H9 (cell line): ENCODE measurements around the gene CFAP100. TPM values are rescaled to one million over a fixed set of nuclear protein-coding genes. Genes with fewer than 3 reads are reported as not detected.

Source experiments
- DNase-seq: peaks from one replicate; pipeline ENCODE4 v3.0.0-alpha.2; 2017
- H2AFZ ChIP-seq: one replicate; pipeline ENCODE4 v1.6.1; 2013; ENCODE audit warnings: mild to moderate bottlenecking, low read length, control low read depth, moderate library complexity
- H2AK5ac ChIP-seq: 2 replicates; pipeline ENCODE4 v1.6.1; 2013; ENCODE audit warnings: low read length, control low read depth, mixed read lengths; ENCODE audit not compliant: insufficient read length
- H2BK120ac ChIP-seq: one replicate; pipeline ENCODE4 v1.6.1; 2013; ENCODE audit warnings: low read depth, mild to moderate bottlenecking, low read length, control low read depth, inconsistent platforms; ENCODE audit not compliant: poor library complexity, severe bottlenecking
- H2BK12ac ChIP-seq: 2 replicates; pipeline ENCODE4 v1.6.1; 2013; ENCODE audit warnings: low read length, control low read depth, mixed read lengths, low read depth; ENCODE audit not compliant: insufficient read length
- H2BK15ac ChIP-seq: 2 replicates; pipeline ENCODE4 v1.6.1; 2013; ENCODE audit warnings: low read depth, low read length, control low read depth
- H2BK20ac ChIP-seq: one replicate; pipeline ENCODE4 v1.6.1; 2013; ENCODE audit warnings: low read depth, mild to moderate bottlenecking, low read length, control low read depth, inconsistent platforms; ENCODE audit not compliant: poor library complexity, severe bottlenecking
- H2BK5ac ChIP-seq: 2 replicates; pipeline ENCODE4 v1.6.1; 2013; ENCODE audit warnings: low read length, control low read depth, mixed read lengths; ENCODE audit not compliant: insufficient read length
- H3K14ac ChIP-seq: 2 replicates; pipeline ENCODE4 v1.6.1; 2013; ENCODE audit warnings: low read length, control low read depth; ENCODE audit not compliant: insufficient read depth
- H3K18ac ChIP-seq: 2 replicates; pipeline ENCODE4 v1.6.1; 2013; ENCODE audit warnings: low read depth, mild to moderate bottlenecking, mixed read lengths, low read length, control low read depth; ENCODE audit not compliant: insufficient read length
- H3K23ac ChIP-seq: 2 replicates; pipeline ENCODE4 v1.6.1; 2013; ENCODE audit warnings: low read length, control low read depth, mixed read lengths, low read depth; ENCODE audit not compliant: insufficient read length
- H3K23me2 ChIP-seq: 2 replicates; pipeline ENCODE4 v1.6.1; 2013; ENCODE audit warnings: low read depth, mild to moderate bottlenecking, mixed read lengths, low read length, control low read depth; ENCODE audit not compliant: insufficient read length, poor library complexity, severe bottlenecking
- H3K27ac ChIP-seq: 2 replicates; pipeline ENCODE4 v1.5.1; 2013; ENCODE audit warnings: low read length, control low read depth, mixed read lengths, low read depth; ENCODE audit not compliant: insufficient read length
- H3K27me3 ChIP-seq: 2 replicates; pipeline ENCODE4 v1.6.1; 2013; ENCODE audit warnings: low read length, control low read depth, inconsistent platforms; ENCODE audit not compliant: insufficient read depth
- H3K4ac ChIP-seq: 2 replicates; pipeline ENCODE4 v1.6.1; 2013; ENCODE audit warnings: low read depth, mild to moderate bottlenecking, control low read depth, inconsistent platforms, low read length, moderate library complexity
- H3K4me1 ChIP-seq: 2 replicates; pipeline ENCODE4 v1.6.1; 2013; ENCODE audit warnings: low read length, control low read depth, inconsistent platforms; ENCODE audit not compliant: insufficient read depth
- H3K4me2 ChIP-seq: 2 replicates; pipeline ENCODE4 v1.6.1; 2013; ENCODE audit warnings: low read length, control low read depth, mixed read lengths; ENCODE audit not compliant: insufficient read length, insufficient read depth
- H3K56ac ChIP-seq: 2 replicates; pipeline ENCODE4 v1.6.1; 2013; ENCODE audit warnings: low read depth, mild to moderate bottlenecking, mixed read lengths, low read length, control low read depth; ENCODE audit not compliant: insufficient read length
- H3K79me1 ChIP-seq: 2 replicates; pipeline ENCODE4 v1.6.1; 2013; ENCODE audit warnings: low read depth, mild to moderate bottlenecking, moderate library complexity, low read length, control low read depth, inconsistent platforms; ENCODE audit not compliant: insufficient read depth, poor library complexity, severe bottlenecking
- H3K79me2 ChIP-seq: 2 replicates; pipeline ENCODE4 v1.6.1; 2013; ENCODE audit warnings: low read length, control low read depth, inconsistent platforms; ENCODE audit not compliant: insufficient read depth
- H3K9ac ChIP-seq: 2 replicates; pipeline ENCODE4 v1.6.1; 2013; ENCODE audit warnings: low read length, control low read depth, mixed read lengths; ENCODE audit not compliant: insufficient read length; ENCODE audit errors: extremely low read depth
- H3K9me3 ChIP-seq: one replicate; pipeline ENCODE4 v1.6.1; 2013; ENCODE audit warnings: low read depth, low read length, inconsistent platforms; ENCODE audit not compliant: control insufficient read depth
- H3T11ph ChIP-seq: one replicate; pipeline ENCODE4 v1.6.1; 2013; ENCODE audit warnings: mild to moderate bottlenecking, low read length, control low read depth, inconsistent platforms
- H4K20me1 ChIP-seq: one replicate; pipeline ENCODE4 v1.6.1; 2013; ENCODE audit not compliant: control insufficient read depth, insufficient read length, insufficient read depth
- H4K5ac ChIP-seq: 2 replicates; pipeline ENCODE4 v1.6.1; 2013; ENCODE audit warnings: low read depth, mild to moderate bottlenecking, mixed read lengths, low read length, control low read depth; ENCODE audit not compliant: insufficient read length
- H4K8ac ChIP-seq: replicated peaks from 2 replicates; pipeline ENCODE4 v1.6.1; 2013; ENCODE audit warnings: low read length, control low read depth, mixed read lengths, low read depth; ENCODE audit not compliant: insufficient read length
- H4K91ac ChIP-seq: 2 replicates; pipeline ENCODE4 v1.6.1; 2013; ENCODE audit warnings: low read depth, mild to moderate bottlenecking, moderate library complexity, mixed read lengths, low read length, control low read depth; ENCODE audit not compliant: insufficient read length
- H3K27ac Mint-ChIP-seq, 3 experiments: 2 replicates in 2 of 3; 3 replicates in 1 of 3; pipeline ENCODE4 v1.8.0; 2020 to 2021; ENCODE audit warnings: mixed read lengths in 3 of 3, mild to moderate bottlenecking in 1 of 3, moderate library complexity in 1 of 3
- H3K27me3 Mint-ChIP-seq: 2 replicates; pipeline ENCODE4 v1.8.0; 2021; ENCODE audit warnings: low read depth, mild to moderate bottlenecking, moderate library complexity, mixed read lengths
- H3K36me3 Mint-ChIP-seq, 3 experiments: 2 replicates in 2 of 3; 3 replicates in 1 of 3; pipeline ENCODE4 v1.8.0; 2020 to 2021; ENCODE audit warnings: low read depth in 3 of 3, mixed read lengths in 3 of 3; ENCODE audit not compliant: insufficient read depth in 1 of 3
- H3K4me1 Mint-ChIP-seq, 2 experiments: 2 replicates each; pipeline ENCODE4 v1.8.0; 2020; ENCODE audit warnings: mixed read lengths in 2 of 2
- H3K4me3 Mint-ChIP-seq, 2 experiments: 2 replicates in 1 of 2; 3 replicates in 1 of 2; pipeline ENCODE4 v1.8.0; 2020 to 2021; ENCODE audit warnings: mild to moderate bottlenecking in 2 of 2, mixed read lengths in 2 of 2, moderate library complexity in 1 of 2
- H3K9me3 Mint-ChIP-seq, 2 experiments: 2 replicates in 1 of 2; 3 replicates in 1 of 2; pipeline ENCODE4 v1.8.0; 2020; ENCODE audit warnings: mild to moderate bottlenecking in 2 of 2, mixed read lengths in 2 of 2, moderate library complexity in 1 of 2
- CTCF ChIP-seq: fragments of 200-600 bp; sonication (generic); conservative IDR thresholded peaks from 3 replicates; pipeline ENCODE4 v1.8.0; 2021; ENCODE audit warnings: antibody characterized with exemption, mild to moderate bottlenecking
- WGBS: extraction: QIAGEN DNeasy Blood & Tissue Kit; methylation state at CpG from one replicate; pipeline ENCODE4 v1.1.7; 2013; ENCODE audit warnings: missing lambda C conversion rate, low lambda C conversion rate, mixed read lengths; ENCODE audit not compliant: insufficient read length; ENCODE audit errors: extremely low coverage; 5-methylcytosine and 5-hydroxymethylcytosine counted together
- total RNA-seq: library from RNA; stranded (reverse); gene quantifications from 2 replicates; pipeline ENCODE4 v1.2.1, GENCODE V29; 2021

CFAP100 gene
- total RNA-seq, 1 experiment from 2014 or later, result 0.44 TPM

GRCh38 chr3:126353694-126354321 is 40.9 kb upstream of the CFAP100 start:
- H3K23ac ChIP-seq, result no peak overlapping the region

More at GRCh38 chr3:126353694-126354321, 40.9 kb upstream of the CFAP100 start:
- Histone ChIP-seq H2BK20ac (no peak overlapping the region), H2AFZ (no peak overlapping the region), H4K20me1 (no peaks in the 10 kb centered on the region), H2BK5ac (no peak overlapping the region), H4K91ac (no peak overlapping the region), H3K9ac (no peak overlapping the region), H3K79me1 (no peaks in the 10 kb centered on the region), H3K27ac (no peak overlapping the region), H3K4me2 (no peak overlapping the region), H2BK15ac (no peak overlapping the region), H2AK5ac (no peak overlapping the region), H3T11ph (no peak overlapping the region), H3K18ac (no peak overlapping the region), H3K4ac (no peak overlapping the region), H3K23me2 (peaks cover 10% of the 10 kb centered on the region), H3K9me3 (no peaks in the 10 kb centered on the region), H4K8ac (no peak overlapping the region), H3K56ac (no peak overlapping the region), H3K79me2 (no peaks in the 10 kb centered on the region), H3K27me3 (no peaks in the 10 kb centered on the region), H2BK12ac (no peak overlapping the region), H3K4me1 (no peaks in the 10 kb centered on the region), H4K5ac (no peak overlapping the region), H2BK120ac (no peak overlapping the region), H3K14ac (no peak overlapping the region; the same call in 1 of the 2 replicates)
- peaks cover 3 to 16% (median 11%) of the 10 kb centered on the region in 3 experiments; a peak in 4 of 7 replicates for H3K36me3 Mint-ChIP-seq
- TF ChIP-seq CTCF, result no peak
- no peak overlapping the region; a peak in 1 of 7 replicates for H3K27ac Mint-ChIP-seq
- H3K4me1 Mint-ChIP-seq, result peaks cover 14 to 21% of the 10 kb centered on the region in 2 experiments
- no peak overlapping the region; a peak in 2 of 5 replicates for H3K4me3 Mint-ChIP-seq
- peaks cover 8% of the 10 kb centered on the region for H3K27me3 Mint-ChIP-seq
- no peak for DNase-seq
- no CpG with 5 or more reads among the region's 8 CpGs for WGBS
- H3K9me3 Mint-ChIP-seq, result no peaks in the 10 kb centered on the region
